Spleen (tissue), 7 donors: Measurements from ENCODE around the gene COBL.

Experiments
- POLR2A ChIP-seq, 3 donors: fragments of 450-650 bp; IDR thresholded peaks; one replicate each; pipeline ENCODE4 v1.5.1; 2017; ENCODE audit warnings: antibody characterized with exemption in 3 of 3, mild to moderate bottlenecking in 1 of 3
- TF ChIP-seq, protein P1 (sequence below), 11 experiments: fragments of 200-600 bp in 7 of 11; fragments of 450-650 bp in 4 of 11; sonication (generic) in 4 of 11; IDR thresholded peaks in 8 of 11; conservative IDR thresholded peaks in 3 of 11; 1 replicate in 7 of 11; 2 replicates in 4 of 11; pipeline versions ENCODE4 v1.4.0 to v1.8.0; 2016 to 2021; ENCODE audit warnings: antibody characterized with exemption in 11 of 11, inconsistent platforms in 4 of 11, mild to moderate bottlenecking in 1 of 11
- donor health status: DM: no; HTN: no; CAD: no; lungs with moderate emphysema.
- donor health status: DM: no; HTN: no; CAD: no.
- donor health status: DM: no; HTN: no; CAD: no.

DNA sequence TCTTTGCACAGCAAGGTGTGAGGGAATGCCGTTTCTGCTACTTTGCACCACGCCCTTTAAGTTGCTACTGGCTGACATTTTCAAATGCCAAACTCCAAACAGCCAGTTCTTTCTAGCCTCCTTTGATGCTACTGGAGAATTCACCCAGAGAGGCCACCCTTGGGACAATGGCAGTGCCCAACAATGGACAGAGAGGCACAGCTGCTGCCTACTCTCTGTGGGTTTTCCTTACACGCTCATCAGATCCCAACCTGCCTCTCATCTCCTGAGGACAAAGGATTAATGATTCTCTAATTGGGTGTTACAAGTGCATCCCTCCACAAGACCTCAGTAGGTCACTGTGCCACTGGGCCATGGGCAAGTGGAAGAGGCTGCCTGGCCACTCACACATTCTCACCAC is 105.8 kb downstream of the COBL start:
- TF ChIP-seq, protein P1, sequence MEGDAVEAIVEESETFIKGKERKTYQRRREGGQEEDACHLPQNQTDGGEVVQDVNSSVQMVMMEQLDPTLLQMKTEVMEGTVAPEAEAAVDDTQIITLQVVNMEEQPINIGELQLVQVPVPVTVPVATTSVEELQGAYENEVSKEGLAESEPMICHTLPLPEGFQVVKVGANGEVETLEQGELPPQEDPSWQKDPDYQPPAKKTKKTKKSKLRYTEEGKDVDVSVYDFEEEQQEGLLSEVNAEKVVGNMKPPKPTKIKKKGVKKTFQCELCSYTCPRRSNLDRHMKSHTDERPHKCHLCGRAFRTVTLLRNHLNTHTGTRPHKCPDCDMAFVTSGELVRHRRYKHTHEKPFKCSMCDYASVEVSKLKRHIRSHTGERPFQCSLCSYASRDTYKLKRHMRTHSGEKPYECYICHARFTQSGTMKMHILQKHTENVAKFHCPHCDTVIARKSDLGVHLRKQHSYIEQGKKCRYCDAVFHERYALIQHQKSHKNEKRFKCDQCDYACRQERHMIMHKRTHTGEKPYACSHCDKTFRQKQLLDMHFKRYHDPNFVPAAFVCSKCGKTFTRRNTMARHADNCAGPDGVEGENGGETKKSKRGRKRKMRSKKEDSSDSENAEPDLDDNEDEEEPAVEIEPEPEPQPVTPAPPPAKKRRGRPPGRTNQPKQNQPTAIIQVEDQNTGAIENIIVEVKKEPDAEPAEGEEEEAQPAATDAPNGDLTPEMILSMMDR (IDR thresholded peaks at IDR 0.05 in 8 of 11, conservative IDR thresholded peaks at IDR 0.05 in 3 of 11) = no peak
- TF ChIP-seq POLR2A (IDR thresholded peaks at IDR 0.05) = no peak
